ENCODE data around the gene COMT. TPM values are rescaled to one million over a fixed set of nuclear protein-coding genes. Genes with fewer than 3 reads are reported as not detected.

COMT gene
- total RNA-seq, 1 experiment from 2014 or later, result 108 TPM

- no peak for DNase-seq (ENCODE audit: low read depth, low spot score)
- peaks cover 12% of the 10 kb centered on the region; the same call in 1 of the 2 replicates for H3K4me1 ChIP-seq (ENCODE audit: control insufficient read depth, insufficient read depth, low read length)
- intact Hi-C loops (cut with micrococcal nuclease; ENCODE audit: unreplicated experiment), result no loop called here
- no peak overlapping the region for H3K4me3 ChIP-seq (ENCODE audit: low read depth in 2 of 2, low read length in 2 of 2)
- no TSS peak for BruUV-seq (replicated peaks)
- no peaks in the 10 kb centered on the region for H3K36me3 ChIP-seq (ENCODE audit: control insufficient read depth, insufficient read depth, low read length)
- ATAC-seq, result no peak
- in situ Hi-C loops (cut with HindIII; ENCODE audit: low pct_unique_long_range_greater_than_20kb, low sequenced_read_pairs), result no loop called here
- ChIA-PET POLR2A (no interaction called here), CTCF (interaction anchor here (1.5 kb wide), 1 partner anchor 31 kb away, joined by 3 read pairs; no protein-coding TSS in a partner anchor)
- no peak for TF ChIP-seq POLR2AphosphoS5 (IDR thresholded peaks at IDR 0.05; ENCODE audit: low read depth, low read length)
- TF ChIP-seq SIN3A (IDR thresholded peaks at IDR 0.05; ENCODE audit: borderline replicate concordance, insufficient read depth, low read depth, low read length), result no peak
- no peak for TF ChIP-seq TCF7L2 (IDR thresholded peaks at IDR 0.05; ENCODE audit: low read depth, low read length)
- no peak for TF ChIP-seq REST (IDR thresholded peaks at IDR 0.05; ENCODE audit: insufficient read depth in 1 of 2, low read depth in 2 of 2, low read length in 1 of 2)
- no peak for TF ChIP-seq CTCF (IDR thresholded peaks at IDR 0.05)
- H3K27me3 ChIP-seq (ENCODE audit: control insufficient read depth, insufficient read depth, low read length), result no peaks in the 10 kb centered on the region
- no peak overlapping the region for H3K27ac ChIP-seq (ENCODE audit: low read length)
- no peaks in the 10 kb centered on the region for H3K9me3 ChIP-seq (ENCODE audit: control insufficient read depth, insufficient read depth, low read depth, low read length)
Observed at GRCh38 chr22:19982991-19983578, 41.5 kb downstream of the COMT start.

- DNase-seq (ENCODE audit: low read depth, low spot score) (no peak), ATAC-seq (no peak)
- Histone ChIP-seq H3K4me3 (ENCODE audit: low read depth in 2 of 2, low read length in 2 of 2) (no peak overlapping the region), H3K4me1 (ENCODE audit: control insufficient read depth, insufficient read depth, low read length) (peaks cover 12% of the 10 kb centered on the region; the same call in 1 of the 2 replicates), H3K36me3 (ENCODE audit: control insufficient read depth, insufficient read depth, low read length) (no peaks in the 10 kb centered on the region), H3K27me3 (ENCODE audit: control insufficient read depth, insufficient read depth, low read length) (no peaks in the 10 kb centered on the region), H3K9me3 (ENCODE audit: control insufficient read depth, insufficient read depth, low read depth, low read length) (no peaks in the 10 kb centered on the region), H3K27ac (ENCODE audit: low read length) (no peak overlapping the region)
- ChIA-PET CTCF (interaction anchor here (1.5 kb wide), 1 partner anchor 31 kb away, joined by 3 read pairs; no protein-coding TSS in a partner anchor), POLR2A (no interaction called here)
- TF ChIP-seq POLR2AphosphoS5 (IDR thresholded peaks at IDR 0.05; ENCODE audit: low read depth, low read length), result no peak
- TF ChIP-seq SIN3A (IDR thresholded peaks at IDR 0.05; ENCODE audit: borderline replicate concordance, insufficient read depth, low read depth, low read length), result no peak
- no peak for TF ChIP-seq TCF7L2 (IDR thresholded peaks at IDR 0.05; ENCODE audit: low read depth, low read length)
- no peak for TF ChIP-seq CTCF (IDR thresholded peaks at IDR 0.05)
- in situ Hi-C loops (cut with HindIII; ENCODE audit: low pct_unique_long_range_greater_than_20kb, low sequenced_read_pairs) (no loop called here), intact Hi-C loops (cut with micrococcal nuclease; ENCODE audit: unreplicated experiment) (no loop called here)
- no TSS peak for BruUV-seq (replicated peaks)
Observed at GRCh38 chr22:19983741-19984140, 42.2 kb downstream of the COMT start.

Data from Panc1 (cell line).